ENCODE results near the gene CYP11A1. TPM values are rescaled to one million over a fixed set of nuclear protein-coding genes. Genes with fewer than 3 reads are reported as not detected.

The CYP11A1 gene
- total and polyA plus RNA-seq, 2 donors (not counting 1 experiment from before 2014, with no cell fraction given), result not detected

DNA sequence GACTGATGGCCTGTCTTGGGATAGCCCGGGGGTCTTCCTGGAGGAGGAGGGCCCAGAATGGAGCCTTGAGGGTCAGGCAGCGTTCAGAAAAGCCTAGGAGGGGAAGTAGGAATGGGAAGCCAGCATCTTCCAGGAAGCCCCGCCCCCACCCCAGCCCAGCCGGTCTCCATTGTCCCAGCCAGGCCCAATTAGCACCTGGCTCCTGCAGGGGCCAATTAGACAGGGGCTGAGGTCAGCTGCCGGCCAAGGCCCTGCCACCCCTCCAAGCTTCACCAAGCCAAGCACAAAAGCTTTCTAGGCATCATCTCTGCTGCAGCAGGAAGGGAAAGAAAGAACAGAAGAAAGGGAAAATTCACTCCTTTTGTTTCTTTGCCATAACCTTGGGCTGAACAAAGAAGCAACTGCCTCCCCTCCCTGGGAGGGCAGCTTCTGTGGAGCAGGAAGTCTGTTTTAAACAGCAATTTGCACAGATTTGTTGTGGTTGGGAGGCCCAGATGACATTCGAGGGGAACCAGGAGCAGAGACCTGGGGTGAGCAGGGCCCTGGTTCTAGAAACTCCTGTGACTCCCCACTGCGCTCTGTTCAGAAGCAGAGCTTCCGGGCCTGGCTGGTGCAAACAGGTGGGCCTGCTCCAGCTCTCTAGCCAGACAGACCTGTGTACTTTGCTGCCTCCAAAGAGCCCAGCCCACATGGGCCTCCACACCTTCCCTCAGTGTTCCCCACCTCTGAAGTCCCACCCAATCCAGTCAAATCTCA lies 47.7 kb downstream of the CYP11A1 start:
- no peaks in the 10 kb centered on the region for H3K36me3 ChIP-seq (replicated peaks in 1 of 2; ENCODE audit: control extremely low read depth in 1 of 2, control insufficient read depth in 1 of 2, extremely low read depth in 1 of 2, insufficient read depth in 2 of 2, low read length in 1 of 2)
- no peak for TF ChIP-seq EZH2 (IDR thresholded peaks at IDR 0.05; ENCODE audit: borderline replicate concordance, insufficient read depth, low read depth, low read length, poor library complexity, severe bottlenecking)
- TF ChIP-seq, protein P1, sequence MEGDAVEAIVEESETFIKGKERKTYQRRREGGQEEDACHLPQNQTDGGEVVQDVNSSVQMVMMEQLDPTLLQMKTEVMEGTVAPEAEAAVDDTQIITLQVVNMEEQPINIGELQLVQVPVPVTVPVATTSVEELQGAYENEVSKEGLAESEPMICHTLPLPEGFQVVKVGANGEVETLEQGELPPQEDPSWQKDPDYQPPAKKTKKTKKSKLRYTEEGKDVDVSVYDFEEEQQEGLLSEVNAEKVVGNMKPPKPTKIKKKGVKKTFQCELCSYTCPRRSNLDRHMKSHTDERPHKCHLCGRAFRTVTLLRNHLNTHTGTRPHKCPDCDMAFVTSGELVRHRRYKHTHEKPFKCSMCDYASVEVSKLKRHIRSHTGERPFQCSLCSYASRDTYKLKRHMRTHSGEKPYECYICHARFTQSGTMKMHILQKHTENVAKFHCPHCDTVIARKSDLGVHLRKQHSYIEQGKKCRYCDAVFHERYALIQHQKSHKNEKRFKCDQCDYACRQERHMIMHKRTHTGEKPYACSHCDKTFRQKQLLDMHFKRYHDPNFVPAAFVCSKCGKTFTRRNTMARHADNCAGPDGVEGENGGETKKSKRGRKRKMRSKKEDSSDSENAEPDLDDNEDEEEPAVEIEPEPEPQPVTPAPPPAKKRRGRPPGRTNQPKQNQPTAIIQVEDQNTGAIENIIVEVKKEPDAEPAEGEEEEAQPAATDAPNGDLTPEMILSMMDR (IDR thresholded peaks at IDR 0.05), result no peak
- no peak overlapping the region for H3K4me3 ChIP-seq (ENCODE audit: control extremely low read depth in 1 of 5, extremely low read depth in 1 of 5, insufficient read depth in 1 of 5, low read depth in 2 of 5, low read length in 4 of 5)
- CTCF ChIA-PET, result interaction anchor here (0.6 to 3.7 kb wide), 8 partner anchors 8 to 348 kb away, joined by 3 to 40 read pairs (median 4); no protein-coding TSS in a partner anchor
- ATAC-seq (ENCODE audit: low read depth) (no peak), DNase-seq (no peak)
- Mint-ChIP-seq H3K4me1 (peaks cover 13% of the 10 kb centered on the region), H3K27ac (no peak overlapping the region), H3K9me3 (ENCODE audit: insufficient read depth) (no peaks in the 10 kb centered on the region), H3K27me3 (peaks cover 16% of the 10 kb centered on the region), H3K4me3 (no peak overlapping the region)
- no peak overlapping the region for H3K27ac ChIP-seq (ENCODE audit: low read length in 2 of 2)
- H4K20me1 ChIP-seq (ENCODE audit: control insufficient read depth, insufficient read depth, low read length, poor library complexity, severe bottlenecking), result no peaks in the 10 kb centered on the region
- H3K79me2 ChIP-seq (ENCODE audit: control insufficient read depth, insufficient read depth, low read length), result no peaks in the 10 kb centered on the region
- H3K9ac ChIP-seq (ENCODE audit: low read length), result no peak overlapping the region
- H3K4me1 ChIP-seq (ENCODE audit: control insufficient read depth in 2 of 2, insufficient read depth in 2 of 2, low read length in 2 of 2), result peaks cover 8 to 34% of the 10 kb centered on the region in 2 donors
- WGBS (ENCODE audit: insufficient coverage), result 44% methylated on average over 7 of the region's 8 CpGs
- H3K9me3 ChIP-seq (ENCODE audit: control extremely low read depth in 1 of 3, control insufficient read depth in 2 of 3, insufficient read depth in 1 of 3, low read length in 2 of 3), result no peaks in the 10 kb centered on the region
- H3K4me2 ChIP-seq (replicated peaks; ENCODE audit: low read depth, low read length, poor library complexity, severe bottlenecking), result no peak overlapping the region
- H3K27me3 ChIP-seq (replicated peaks in 1 of 4; ENCODE audit: control extremely low read depth in 1 of 4, control insufficient read depth in 3 of 4, insufficient read depth in 4 of 4, low read length in 3 of 4), result peaks cover 0 to 10% (median 0%) of the 10 kb centered on the region in 4 experiments
- intact Hi-C loops (cut with micrococcal nuclease), result no loop called here
- POLR2A ChIA-PET, result no interaction called here
- no peak overlapping the region for H2AFZ ChIP-seq (ENCODE audit: insufficient read depth, low read depth, low read length, poor library complexity, severe bottlenecking)

DNA sequence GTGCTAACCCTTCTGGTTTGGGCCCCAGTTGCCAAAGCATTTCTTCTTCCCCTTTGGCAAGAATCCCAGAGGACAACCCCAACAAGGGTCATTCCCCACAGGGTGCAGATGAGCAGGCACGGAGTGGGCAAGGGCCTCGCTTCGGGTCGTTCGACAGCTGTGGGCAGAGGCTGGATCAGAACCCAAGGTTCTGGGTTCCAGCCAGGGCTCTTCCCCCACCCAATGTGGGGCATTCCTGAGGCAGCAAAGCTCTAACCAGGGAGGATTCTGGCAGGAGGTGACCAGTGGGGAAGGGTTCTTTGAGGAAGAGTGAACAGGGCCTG lies 48.3 kb downstream of the CYP11A1 start:
- Histone ChIP-seq H3K4me1 (ENCODE audit: control insufficient read depth in 2 of 2, insufficient read depth in 2 of 2, low read length in 2 of 2) (peaks cover 8 to 34% of the 10 kb centered on the region in 2 donors), H2AFZ (ENCODE audit: insufficient read depth, low read depth, low read length, poor library complexity, severe bottlenecking) (no peak overlapping the region), H3K4me3 (ENCODE audit: control extremely low read depth in 1 of 5, extremely low read depth in 1 of 5, insufficient read depth in 1 of 5, low read depth in 2 of 5, low read length in 4 of 5) (no peak overlapping the region), H4K20me1 (ENCODE audit: control insufficient read depth, insufficient read depth, low read length, poor library complexity, severe bottlenecking) (no peaks in the 10 kb centered on the region), H3K4me2 (replicated peaks; ENCODE audit: low read depth, low read length, poor library complexity, severe bottlenecking) (no peak overlapping the region), H3K36me3 (replicated peaks in 1 of 2; ENCODE audit: control extremely low read depth in 1 of 2, control insufficient read depth in 1 of 2, extremely low read depth in 1 of 2, insufficient read depth in 2 of 2, low read length in 1 of 2) (no peaks in the 10 kb centered on the region), H3K9ac (ENCODE audit: low read length) (no peak overlapping the region), H3K79me2 (ENCODE audit: control insufficient read depth, insufficient read depth, low read length) (no peaks in the 10 kb centered on the region), H3K9me3 (ENCODE audit: control extremely low read depth in 1 of 3, control insufficient read depth in 2 of 3, insufficient read depth in 1 of 3, low read length in 2 of 3) (no peaks in the 10 kb centered on the region), H3K27me3 (replicated peaks in 1 of 4; ENCODE audit: control extremely low read depth in 1 of 4, control insufficient read depth in 3 of 4, insufficient read depth in 4 of 4, low read length in 3 of 4) (peaks cover 0 to 10% (median 0%) of the 10 kb centered on the region in 4 experiments), H3K27ac (ENCODE audit: low read length in 2 of 2) (no peak overlapping the region)
- Mint-ChIP-seq H3K9me3 (ENCODE audit: insufficient read depth) (no peaks in the 10 kb centered on the region), H3K27ac (no peak overlapping the region), H3K4me3 (no peak overlapping the region), H3K4me1 (peaks cover 13% of the 10 kb centered on the region), H3K27me3 (peaks cover 11% of the 10 kb centered on the region)
- ChIA-PET POLR2A (no interaction called here), CTCF (interaction anchor here (0.9 to 3.2 kb wide), 2 partner anchors 11 to 346 kb away, joined by 3 to 17 read pairs; no protein-coding TSS in a partner anchor)
- ATAC-seq (ENCODE audit: low read depth) (no peak), DNase-seq (no peak)
- intact Hi-C loops (cut with micrococcal nuclease), result no loop called here
- TF ChIP-seq, protein P1 (IDR thresholded peaks at IDR 0.05), result no peak
- 93% methylated on average over 5 of the region's 5 CpGs for WGBS (ENCODE audit: insufficient coverage)

Measured in B cell (primary cell).